ENCODE data around the gene CABP5.
"Not testable (repeated sequence)": the region's sequence is repeated elsewhere in the genome, so short reads cannot be mapped to it uniquely, and the experiment has no call there.

Gene CABP5

DNA sequence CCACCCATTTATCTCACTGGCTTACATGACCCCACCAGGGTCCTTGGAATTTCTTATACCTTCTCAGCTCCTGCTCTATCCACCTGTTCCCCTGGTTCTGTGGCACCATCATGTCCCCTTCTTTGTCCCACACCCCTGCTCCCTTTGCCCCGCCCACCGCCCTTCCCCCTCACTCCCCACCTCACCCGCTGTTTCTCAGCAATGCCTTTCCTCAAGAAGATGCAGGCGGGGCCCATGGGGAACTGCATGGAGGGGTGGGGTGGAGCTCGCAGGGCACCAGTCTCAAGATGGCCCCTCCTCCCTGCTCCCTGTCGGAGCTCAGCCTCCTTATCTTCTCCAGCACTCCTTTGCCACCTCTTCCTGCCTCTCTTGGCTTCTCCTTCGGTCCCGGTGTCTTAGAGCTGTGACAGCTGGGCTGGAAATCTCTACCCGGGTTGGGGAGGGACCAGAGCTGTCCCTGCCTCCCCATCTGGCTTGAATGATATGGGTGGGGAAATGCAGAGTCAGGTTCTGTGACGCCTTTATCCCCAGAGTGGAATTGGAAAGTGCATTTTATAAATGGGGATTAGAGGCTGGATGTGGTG, at the start of gene CABP5:
Gene CABP5 (minus strand): TSS at position 405 of the 584 bp plus-strand sequence. CDS start 157 bp downstream, at position 248.
- DNase-seq (ENCODE audit: low spot score): no peak

DNA sequence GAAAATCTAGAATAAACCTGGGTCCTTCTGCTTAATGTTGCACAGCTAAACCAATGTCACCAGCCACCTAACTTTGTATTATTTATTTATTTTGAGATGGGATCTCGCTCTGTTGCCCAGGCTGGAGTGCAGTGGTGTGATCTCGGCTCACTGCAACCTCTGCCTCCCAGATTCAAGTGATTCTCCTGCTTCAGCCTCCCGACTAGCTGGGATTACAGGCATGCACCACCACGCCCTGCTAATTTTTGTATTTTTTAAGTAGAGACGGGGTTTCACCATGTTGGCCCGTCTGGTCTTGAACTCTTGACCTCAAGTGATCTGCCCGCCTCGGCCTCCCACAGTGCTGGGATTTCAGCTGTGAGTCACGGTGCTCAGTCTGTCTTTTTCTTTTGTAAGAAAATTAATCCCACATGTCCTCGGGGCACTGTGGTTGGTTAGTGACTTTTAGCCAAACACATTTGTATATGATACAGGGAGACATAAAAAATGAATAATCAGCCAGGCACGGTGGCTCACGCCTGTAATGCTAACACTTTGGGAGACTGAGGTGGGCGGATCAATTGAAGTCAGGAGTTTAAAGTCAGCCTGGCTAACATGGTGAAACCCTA, 47.3 kb upstream of the CABP5 start:
- DNase-seq (ENCODE audit: low spot score): peak; percentile 19

DNA sequence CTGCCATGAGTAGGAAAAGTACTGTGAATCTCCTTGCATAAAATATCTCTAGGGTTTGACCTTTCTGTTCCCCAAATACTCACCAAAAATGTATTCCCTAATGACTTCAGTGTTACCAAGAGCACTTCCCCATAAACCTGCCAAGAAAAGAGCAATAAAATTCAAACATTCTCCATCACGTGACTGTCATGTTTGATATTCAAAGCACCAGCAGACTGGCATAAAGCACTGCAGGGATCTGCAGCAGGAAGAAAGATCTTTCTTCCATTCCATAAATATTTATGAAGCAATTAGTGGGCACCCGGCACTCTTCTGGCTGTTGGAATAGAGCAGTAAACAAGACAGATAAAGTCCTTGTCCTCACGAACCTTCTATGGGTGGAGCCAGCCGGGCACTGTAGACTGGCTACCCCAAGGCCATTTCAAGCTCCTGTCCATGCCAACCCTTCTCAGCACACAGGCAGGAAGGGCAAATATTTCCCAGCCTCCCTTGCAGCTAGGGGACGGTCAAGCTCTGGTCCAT, 46.5 kb upstream of the CABP5 start:
- no peak for DNase-seq (ENCODE audit: low spot score)

DNA sequence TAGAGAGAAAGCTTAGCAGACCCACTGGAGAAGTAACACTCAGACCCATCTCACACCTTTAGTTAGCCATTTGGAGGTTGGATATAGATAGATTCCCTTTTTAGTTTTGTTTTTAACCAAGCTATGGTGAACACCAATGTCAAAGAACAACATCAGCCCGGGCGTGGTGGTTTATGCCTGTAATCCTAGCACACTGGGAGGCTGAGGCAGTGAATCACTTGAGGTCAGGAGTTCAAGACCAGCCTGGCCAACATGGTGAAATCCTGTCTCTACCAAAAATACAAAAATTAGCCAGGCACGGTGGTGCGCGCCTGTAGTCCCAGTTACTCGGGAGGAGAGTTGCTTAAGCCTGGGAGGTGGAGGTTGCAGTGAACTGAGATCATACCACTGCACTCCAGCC, 45.1 kb upstream of the CABP5 start:
- not testable (repeated sequence) for DNase-seq (ENCODE audit: low spot score)

DNA sequence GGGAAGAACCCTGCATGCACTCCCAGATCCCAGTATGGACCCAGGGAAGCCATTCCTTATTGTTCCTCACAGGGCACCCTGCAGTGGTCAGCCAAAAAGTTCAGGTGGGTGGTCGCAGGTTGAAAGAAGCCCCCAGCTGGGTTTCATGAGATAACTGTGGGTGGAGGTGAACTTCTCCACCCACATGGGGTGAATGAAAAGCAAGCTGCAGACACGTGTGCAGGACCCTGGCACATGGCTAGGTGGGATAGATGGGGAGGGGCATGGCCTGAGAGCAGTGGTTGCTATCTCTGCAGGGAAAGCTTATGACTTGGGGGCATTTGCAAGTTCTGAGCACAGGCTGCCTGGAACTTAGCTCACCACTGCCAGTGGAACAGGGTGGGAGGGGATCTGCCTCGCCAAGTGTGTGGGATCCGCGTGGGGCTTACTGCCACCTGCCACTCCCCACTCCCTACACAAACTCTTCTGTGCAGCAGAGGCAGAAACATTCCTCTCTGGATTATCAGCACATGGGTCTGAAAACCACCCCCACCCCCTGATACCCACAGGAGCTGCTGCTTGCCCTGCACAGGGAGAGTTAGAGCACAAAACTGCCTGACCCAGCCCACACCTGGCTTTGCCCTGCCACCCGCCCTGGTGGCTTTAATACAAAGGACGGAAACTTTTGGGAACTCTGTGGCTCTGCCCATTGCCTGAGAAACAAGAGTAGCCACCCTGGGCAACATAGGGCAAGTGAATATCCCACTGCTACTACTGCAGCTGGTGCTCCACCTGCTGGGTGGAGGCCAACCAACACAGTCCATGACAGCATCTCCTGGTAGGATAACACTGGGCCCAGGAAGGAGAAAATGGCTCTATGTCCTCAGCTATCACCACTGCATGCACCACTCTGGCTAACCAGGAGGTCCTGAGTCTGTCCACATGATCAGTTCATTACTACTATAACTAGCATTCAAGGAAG, 42.3 kb upstream of the CABP5 start:
- no peak for DNase-seq (ENCODE audit: low spot score)

DNA sequence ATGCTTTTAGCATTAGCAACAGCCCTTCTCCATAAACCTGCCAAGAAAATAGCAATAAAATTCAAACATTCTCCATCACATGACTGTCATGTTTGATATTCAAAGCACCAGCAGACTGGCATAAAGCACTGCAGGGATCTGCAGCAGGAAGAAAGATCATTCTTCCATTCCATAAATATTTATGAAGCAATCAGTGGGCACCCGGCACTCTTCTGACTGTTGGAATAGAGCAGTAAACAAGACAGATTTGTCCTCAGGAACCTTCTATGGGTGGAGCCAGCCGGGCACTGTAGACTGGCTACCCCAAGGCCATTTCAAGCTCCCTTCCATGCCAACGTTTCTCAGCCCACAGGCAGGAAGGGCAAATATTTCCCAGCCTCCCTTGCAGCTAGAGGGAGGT, 41.2 kb upstream of the CABP5 start:
- no peak for DNase-seq (ENCODE audit: low spot score)

DNA sequence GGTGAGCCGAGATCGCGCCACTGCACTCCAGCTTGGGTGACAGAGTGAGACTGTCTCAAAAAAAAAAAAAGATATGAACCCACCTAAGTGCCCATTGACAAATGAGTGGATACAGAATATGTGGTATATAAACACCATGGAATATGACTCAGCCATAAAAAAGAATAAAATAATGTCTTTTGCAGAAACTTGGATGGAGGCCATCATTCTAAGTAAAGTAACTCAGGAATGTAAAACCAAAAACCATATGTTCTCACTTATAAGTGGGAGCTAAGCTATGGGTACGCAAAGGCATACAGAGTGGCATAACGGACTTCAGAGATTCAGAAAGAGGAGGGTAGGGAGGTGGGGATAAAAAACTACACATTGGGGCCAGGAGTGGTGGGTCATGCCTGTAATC, 37.2 kb upstream of the CABP5 start:
- no peak for DNase-seq (ENCODE audit: low spot score)

DNA sequence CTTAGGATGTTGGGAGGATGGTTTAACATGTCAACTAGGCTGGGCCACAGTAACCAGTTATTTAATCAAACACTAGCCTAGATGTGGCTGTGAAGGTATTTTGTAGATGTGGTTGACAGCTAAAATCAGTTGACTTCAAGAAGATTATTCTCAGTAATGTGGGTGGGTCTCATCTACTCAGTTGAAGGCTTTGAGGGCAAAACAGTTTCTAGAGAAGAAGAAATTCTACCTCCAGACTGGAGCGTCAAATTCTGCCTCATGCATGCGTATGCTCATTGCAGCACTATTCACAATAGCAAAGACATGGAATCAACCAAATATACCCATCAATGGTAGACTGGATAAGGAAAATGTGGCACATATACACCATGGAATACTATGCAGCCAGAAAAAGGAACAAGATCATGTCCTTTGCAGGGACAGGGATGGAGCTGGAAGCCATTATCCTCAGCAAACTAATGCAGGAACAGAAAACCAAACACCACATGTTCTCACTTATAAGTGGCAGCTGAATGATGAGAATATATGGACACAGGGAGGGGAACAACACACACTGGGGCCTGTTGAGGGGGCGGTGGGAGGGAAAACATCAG, 26.4 kb upstream of the CABP5 start:
- not testable (repeated sequence) for DNase-seq (ENCODE audit: low spot score)

DNA sequence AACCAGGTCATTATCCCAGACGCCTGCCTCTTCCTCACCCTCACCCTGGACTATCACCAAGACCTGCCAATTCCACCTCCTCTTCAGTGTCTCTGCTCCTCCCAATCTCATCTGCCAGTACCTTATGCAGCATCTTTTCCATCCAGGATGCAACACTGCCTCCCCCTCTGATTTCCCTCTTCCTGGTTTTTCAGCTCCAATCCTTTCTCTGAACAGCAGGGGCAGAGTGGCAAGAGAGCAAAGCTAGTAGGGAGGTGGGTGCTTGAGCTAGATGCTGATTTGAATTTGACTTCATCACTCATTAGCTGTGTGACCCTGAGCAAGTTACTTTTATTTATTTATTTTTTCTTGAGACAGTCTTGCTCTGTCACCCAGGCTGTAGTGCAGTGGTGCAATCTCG, 25.6 kb upstream of the CABP5 start:
- no peak for DNase-seq (ENCODE audit: low spot score)

DNA sequence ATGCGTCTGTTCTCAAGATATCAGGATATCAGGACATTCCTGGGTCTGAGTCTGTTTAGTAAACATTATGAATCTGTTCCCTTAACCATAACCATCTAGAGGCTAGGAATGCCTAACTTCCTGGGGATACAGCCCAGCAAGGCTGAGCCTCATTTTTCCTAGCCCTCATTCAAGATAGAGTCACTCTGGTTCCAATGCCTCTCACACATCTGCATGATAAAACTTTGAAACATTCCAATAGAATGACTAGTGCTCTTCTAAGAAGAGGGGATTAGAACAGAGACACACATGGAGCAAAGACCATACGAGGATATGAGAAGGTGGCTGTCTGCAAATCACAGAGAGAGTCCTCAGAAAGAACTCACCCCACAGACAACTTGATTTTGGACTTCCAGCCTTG, 20.6 kb upstream of the CABP5 start:
- DNase-seq (ENCODE audit: low spot score): peak; percentile 17

DNA sequence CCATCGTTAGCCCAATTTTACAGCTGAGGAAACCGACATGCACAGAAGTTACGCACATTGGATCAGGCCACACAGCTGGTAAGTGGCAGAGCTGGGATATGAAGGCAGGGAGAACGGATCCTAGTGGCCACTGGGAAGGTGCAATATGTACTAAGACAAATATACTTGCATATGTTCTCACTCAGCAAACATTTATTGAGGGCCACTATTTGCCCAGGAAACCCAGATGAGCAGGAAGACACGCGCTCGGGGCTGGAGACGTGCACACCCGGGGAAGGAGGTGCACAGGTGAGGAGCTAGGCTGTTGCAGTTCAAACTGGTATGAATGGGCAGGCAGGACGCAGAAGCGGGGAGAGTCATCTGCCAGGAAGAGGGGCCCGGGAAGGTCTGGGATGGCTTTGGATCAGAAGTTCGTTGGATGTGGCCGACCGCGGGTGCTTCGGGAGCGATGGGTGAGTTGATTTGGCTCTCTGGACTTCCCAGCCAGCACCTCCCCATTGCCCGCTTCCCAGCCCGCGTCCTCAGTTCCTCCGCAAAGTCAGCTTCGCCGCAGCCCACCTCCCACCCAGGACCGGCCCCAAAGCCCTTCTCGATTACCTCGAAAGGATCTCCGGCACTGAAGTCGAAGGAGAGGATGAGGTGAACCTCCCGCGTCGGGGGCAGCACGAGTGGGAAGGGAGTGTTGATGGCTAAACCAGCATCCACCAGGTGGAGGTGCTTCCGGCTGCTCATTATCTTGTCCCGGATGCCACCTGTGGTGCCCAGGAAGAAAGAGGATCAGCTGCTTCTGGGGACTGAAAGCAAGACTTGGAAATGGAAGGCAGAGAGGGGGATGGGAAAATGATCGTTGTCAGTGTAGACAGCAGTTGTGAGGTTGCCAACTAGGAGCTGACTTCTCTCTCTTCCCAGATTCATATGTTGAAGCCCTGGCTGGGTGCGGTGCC, 17.8 kb upstream of the CABP5 start:
- no peak for DNase-seq (ENCODE audit: low spot score)

DNA sequence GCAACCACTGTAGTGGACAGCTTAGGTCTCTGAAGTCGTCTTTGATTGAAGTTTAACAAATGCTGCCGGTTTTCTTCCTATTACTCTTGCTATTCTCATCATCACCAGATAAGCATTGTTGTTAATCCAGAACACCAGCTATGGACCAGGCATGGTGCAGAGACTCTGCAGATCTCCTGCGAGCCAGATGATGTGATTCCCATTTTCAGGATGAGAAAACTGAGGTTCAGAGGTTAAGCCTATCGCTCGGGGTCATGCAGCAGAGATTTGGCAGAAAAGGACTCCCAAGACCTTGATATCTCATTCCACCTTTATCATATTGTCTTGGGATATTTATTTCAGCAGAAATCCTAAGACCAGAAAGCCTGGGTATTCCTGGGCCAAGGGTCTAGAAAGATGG, 16.5 kb upstream of the CABP5 start:
- no peak for DNase-seq (ENCODE audit: low spot score)

DNA sequence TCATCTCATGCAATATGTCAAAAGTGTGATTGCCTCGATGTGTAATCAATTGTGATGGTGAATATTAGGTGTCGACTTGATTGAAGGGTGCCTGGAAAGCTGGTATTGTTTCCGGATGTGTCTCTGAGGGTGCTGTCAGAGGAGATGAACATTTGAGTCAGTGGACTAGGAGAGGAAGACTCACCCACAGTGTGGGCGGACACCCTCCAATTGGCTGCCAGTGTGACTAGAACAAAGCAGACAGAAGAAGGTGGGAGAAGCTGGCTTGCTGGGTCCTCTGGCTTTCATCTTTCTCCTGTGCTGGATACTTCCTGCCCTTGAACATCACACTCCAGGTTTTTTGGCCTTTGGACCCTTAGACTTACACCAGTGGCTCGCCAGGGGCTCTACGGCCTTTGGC, 15.5 kb upstream of the CABP5 start:
- no peak for DNase-seq (ENCODE audit: low spot score)

DNA sequence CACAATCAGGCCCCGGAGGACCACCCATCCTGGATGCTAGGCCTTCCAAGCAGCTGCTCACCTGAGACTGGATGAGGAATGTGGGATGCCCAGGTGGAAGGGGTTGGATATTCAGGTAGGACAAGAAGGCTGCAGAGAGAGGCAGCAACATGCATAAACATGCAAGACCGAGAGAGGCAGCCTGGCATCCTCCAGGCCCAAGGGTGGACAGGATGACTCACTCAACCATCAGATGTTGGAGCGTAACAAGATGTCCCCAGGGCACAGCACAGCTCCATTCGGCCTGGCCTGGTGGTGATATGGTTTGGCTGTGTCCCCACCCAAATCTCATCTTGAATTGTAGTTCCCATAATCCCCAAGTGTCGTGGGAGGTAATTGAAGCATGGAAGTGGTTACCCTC, 10.0 kb upstream of the CABP5 start:
- no peak for DNase-seq (ENCODE audit: low spot score)

DNA sequence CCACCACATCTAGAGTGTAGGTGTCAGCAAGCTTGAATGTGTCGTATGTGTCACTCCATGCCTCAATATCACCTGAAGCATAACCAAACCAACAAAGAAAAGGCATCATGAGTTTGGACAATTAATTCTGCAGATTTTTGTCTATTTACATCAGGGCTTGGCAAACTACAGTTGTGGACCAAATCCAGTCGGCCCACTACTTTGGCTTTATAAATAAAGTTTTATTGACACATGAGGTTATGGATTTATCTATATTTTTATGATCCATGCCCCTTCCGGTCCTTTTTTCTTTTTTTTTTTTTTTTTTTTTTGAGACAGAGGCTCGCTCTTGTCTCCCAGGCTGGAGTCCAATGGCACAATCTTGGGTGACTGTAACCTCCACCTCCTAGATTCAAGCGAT, 9.2 kb upstream of the CABP5 start:
- no peak for DNase-seq (ENCODE audit: low spot score)

DNA sequence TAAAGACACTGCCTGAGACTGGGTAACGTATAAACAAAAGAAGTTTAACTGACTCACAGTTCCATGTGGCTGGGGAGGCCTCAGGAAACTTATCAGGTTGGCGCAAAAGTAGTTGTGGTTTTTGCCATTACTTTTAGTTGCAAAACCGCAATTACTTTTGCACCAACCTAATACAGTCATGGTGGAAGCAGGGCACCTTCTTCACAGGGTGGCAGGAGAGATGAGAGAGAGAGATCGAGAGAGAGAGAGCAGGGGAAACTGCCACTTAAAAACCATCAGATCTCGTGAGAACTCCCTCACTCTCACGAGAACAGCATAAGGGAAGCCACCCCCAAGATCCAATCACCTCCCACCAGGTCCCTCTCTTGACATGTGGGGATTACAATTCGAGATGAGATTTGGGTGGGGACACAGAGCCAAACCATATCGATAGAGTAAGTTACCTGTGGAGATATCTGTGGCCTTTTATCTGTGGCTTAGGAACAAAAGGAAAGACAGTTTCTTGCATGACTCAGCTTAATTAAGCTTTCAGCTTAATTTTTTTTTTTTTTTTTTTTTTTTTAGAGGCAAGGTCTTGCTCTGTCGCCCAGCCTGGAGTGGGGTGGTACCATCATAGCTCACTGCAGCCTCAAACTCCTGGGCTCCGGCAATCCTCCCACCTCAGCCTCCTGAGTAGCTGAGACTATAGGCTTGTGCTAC, 7.6 kb upstream of the CABP5 start:
- DNase-seq (ENCODE audit: low spot score): no peak

DNA sequence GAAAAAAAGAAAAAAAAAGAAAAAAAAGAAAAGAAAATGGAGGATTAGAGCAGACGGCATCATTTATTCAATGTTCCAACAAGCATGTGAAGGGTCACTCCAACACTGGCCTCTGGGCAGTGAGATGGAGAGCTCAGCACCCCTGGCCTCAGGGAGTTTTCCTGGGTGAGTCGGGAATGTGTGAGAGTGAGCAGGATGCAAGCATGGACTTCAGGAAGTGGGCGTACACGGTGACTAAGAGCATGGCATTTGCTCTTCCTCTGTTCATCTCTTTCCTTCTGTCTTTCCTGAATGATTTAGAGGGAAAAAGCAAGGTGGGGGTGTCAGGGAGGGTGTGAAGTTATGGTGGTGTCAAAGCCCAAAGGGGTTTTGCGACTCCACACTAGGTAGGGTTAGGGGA, 682 bp upstream of the CABP5 start:
- DNase-seq (ENCODE audit: low spot score): peak; percentile 44

DNA sequence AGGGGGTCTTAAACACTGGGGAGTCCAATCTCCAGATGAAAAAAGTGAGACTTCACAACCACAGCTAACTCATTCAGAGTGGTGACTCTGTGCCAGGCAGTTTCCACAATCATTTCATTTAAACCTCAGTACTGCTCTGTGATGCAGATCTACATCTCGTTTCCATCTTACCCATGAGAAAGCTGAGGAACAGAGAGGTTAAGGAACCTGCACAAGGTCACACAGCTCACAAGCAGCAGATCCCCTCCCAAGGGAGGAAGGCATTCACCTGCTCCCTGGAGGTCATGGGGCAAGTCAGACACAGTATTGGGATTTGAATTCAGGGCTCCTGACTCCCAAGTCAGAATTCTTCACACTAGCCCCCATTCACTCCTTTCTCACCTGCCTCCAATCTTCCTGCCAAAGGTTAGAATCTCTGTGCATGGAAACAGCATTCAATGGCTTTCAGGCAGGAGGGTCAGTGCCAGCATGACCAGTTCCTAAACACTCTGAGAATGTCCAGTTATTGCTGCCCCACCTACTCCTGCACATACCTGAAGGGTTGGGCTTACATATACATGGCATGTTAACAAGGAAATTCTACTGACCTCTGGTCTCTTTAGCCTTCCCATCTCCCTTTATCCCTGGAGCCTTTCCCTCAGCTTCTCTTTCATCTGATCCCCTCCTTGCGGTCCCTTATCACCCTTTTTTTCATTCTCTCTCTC, 1.9 kb downstream of the CABP5 start:
- DNase-seq (ENCODE audit: low spot score): no peak

DNA sequence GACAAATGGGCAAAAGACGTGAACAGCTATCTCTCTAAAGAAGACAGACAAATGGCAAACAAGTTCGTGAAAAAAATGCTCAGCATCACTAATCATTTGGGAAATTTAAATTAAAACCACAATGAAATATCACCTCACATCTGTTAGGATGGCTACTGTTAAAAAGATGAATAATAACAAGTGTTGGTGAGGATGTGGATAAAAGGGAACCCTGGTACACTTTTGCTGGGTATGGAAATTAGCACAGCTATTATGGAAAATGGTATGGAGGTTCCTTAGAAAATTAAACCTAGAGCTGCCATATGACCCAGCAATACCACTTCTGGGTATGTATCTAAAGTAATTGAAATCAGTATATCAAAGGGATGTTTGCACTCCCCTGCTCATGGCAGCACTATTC, 7.1 kb downstream of the CABP5 start:
- DNase-seq (ENCODE audit: low spot score): no peak

DNA sequence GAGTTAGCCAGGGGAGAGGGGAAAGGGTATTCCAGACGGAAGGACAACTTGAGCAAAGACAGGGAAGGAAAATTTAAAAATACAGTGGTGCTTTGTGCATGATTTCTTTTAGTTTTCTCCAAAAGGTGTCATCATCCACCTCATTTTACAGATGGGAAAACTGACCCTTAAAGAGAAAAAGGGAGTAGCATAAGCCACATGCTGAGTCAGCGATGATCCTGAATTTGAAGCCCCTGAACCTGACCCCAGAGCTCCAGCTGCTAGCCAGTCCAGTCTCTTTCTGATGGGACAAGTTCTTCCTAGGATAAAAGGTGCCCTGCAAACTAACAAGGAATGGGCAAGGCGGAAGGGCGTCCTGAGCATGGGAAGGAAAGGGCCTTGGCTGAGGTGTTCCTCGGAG, 10.3 kb downstream of the CABP5 start:
- no peak for DNase-seq (ENCODE audit: low spot score)
